ENCODE data around the gene EML6.

DNA sequence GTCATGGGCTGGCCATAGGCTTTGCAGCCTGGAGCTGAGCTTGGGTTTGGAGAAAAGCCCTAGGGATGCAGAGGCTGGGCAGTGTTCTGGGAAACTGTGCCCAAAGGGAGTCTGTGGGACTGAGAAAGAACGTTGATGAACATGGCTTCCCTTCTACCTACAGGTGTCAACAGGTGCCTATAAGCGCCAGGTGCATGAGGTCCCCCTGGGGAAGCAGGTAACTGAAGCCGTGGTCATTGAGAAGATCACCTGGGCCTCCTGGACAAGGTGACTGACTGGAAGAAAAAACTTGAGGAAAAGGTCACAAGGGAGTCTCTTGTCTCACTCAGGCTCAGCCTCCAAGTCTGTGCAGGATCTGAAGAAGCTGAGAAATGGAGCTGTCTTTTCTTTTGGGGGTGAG, 243.4 kb downstream of the EML6 start:
- no peak for TF ChIP-seq BHLHE40 (IDR thresholded peaks at IDR 0.05; ENCODE audit: low read depth, low read length)
- TF ChIP-seq, protein P1, sequence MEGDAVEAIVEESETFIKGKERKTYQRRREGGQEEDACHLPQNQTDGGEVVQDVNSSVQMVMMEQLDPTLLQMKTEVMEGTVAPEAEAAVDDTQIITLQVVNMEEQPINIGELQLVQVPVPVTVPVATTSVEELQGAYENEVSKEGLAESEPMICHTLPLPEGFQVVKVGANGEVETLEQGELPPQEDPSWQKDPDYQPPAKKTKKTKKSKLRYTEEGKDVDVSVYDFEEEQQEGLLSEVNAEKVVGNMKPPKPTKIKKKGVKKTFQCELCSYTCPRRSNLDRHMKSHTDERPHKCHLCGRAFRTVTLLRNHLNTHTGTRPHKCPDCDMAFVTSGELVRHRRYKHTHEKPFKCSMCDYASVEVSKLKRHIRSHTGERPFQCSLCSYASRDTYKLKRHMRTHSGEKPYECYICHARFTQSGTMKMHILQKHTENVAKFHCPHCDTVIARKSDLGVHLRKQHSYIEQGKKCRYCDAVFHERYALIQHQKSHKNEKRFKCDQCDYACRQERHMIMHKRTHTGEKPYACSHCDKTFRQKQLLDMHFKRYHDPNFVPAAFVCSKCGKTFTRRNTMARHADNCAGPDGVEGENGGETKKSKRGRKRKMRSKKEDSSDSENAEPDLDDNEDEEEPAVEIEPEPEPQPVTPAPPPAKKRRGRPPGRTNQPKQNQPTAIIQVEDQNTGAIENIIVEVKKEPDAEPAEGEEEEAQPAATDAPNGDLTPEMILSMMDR (IDR thresholded peaks at IDR 0.05): no peak
- no peak for TF ChIP-seq PHF8 (IDR thresholded peaks at IDR 0.05; ENCODE audit: borderline replicate concordance, low read depth)
- no peak for TF ChIP-seq EP300 (IDR thresholded peaks at IDR 0.05)
- TF ChIP-seq POLR2A (IDR thresholded peaks at IDR 0.05; ENCODE audit: low read length): no peak
- TF ChIP-seq, protein P2, sequence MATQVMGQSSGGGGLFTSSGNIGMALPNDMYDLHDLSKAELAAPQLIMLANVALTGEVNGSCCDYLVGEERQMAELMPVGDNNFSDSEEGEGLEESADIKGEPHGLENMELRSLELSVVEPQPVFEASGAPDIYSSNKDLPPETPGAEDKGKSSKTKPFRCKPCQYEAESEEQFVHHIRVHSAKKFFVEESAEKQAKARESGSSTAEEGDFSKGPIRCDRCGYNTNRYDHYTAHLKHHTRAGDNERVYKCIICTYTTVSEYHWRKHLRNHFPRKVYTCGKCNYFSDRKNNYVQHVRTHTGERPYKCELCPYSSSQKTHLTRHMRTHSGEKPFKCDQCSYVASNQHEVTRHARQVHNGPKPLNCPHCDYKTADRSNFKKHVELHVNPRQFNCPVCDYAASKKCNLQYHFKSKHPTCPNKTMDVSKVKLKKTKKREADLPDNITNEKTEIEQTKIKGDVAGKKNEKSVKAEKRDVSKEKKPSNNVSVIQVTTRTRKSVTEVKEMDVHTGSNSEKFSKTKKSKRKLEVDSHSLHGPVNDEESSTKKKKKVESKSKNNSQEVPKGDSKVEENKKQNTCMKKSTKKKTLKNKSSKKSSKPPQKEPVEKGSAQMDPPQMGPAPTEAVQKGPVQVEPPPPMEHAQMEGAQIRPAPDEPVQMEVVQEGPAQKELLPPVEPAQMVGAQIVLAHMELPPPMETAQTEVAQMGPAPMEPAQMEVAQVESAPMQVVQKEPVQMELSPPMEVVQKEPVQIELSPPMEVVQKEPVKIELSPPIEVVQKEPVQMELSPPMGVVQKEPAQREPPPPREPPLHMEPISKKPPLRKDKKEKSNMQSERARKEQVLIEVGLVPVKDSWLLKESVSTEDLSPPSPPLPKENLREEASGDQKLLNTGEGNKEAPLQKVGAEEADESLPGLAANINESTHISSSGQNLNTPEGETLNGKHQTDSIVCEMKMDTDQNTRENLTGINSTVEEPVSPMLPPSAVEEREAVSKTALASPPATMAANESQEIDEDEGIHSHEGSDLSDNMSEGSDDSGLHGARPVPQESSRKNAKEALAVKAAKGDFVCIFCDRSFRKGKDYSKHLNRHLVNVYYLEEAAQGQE (IDR thresholded peaks at IDR 0.05): no peak
- TF ChIP-seq SMC3 (IDR thresholded peaks at IDR 0.05): no peak
- TF ChIP-seq ZFP36 (IDR thresholded peaks at IDR 0.05; ENCODE audit: borderline replicate concordance, partially characterized antibody): no peak
- TF ChIP-seq MAZ (IDR thresholded peaks at IDR 0.05; ENCODE audit: borderline replicate concordance, low read depth, low read length): no peak
- TF ChIP-seq FOXS1 (CRISPR knock-in tag; IDR thresholded peaks at IDR 0.05): no peak
- no peak for TF ChIP-seq CBX8 (IDR thresholded peaks at IDR 0.05)
- no peak for TF ChIP-seq JUN (IDR thresholded peaks at IDR 0.05)

Data from A549 (cell line).